Measurements from ENCODE around the gene CSF3R.

The CSF3R gene

DNA sequence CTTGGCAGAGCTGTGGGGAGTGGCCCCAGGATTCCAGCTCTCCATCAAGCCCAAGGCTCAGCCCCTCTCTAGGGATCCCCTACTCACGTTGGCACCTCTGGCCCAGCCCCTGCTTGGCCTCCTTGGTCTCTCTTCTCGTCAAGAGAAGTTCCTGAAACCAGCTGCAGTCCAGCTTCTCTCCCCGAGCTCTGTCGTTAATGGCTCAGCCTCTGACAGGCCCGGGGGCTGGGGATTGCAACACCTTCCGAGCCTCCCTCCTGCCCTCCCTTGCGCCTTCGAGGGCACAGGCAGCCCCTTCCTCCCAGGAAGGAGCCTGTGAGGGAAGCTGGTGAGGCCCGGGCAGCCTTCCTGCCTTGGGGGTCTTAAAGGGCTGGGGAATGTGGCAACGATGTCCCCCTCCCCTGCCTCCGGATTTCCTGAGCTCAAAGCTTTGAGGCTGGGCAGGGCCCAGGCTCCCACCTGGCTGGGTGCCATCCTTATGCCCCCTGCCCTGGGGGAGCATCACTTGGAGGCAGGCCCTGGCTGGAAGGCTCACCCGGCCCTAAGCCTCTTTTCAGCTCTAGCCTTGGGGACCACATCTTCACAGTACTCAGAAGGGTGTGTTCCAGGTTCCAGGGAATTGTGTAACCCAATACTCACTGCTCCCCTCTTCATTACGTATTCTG, at the start of gene CSF3R:
Gene CSF3R, minus strand, starts transcription at position 190 of the 665 bp plus-strand sequence. CDS start 3,417 bp downstream, outside the sequence.
- Mint-ChIP-seq H3K36me3 (ENCODE audit: low read depth) (no peaks in the 10 kb centered on the region), H3K9me3 (no peaks in the 10 kb centered on the region), H3K4me1 (ENCODE audit: low read depth) (peaks cover 10% of the 10 kb centered on the region), H3K4me3 (peak within 1 kb of the TSS; percentile 45), H3K27me3 (peaks cover 10% of the 10 kb centered on the region), H3K27ac (peak within 1 kb of the TSS; percentile 56)
- no peak for DNase-seq

DNA sequence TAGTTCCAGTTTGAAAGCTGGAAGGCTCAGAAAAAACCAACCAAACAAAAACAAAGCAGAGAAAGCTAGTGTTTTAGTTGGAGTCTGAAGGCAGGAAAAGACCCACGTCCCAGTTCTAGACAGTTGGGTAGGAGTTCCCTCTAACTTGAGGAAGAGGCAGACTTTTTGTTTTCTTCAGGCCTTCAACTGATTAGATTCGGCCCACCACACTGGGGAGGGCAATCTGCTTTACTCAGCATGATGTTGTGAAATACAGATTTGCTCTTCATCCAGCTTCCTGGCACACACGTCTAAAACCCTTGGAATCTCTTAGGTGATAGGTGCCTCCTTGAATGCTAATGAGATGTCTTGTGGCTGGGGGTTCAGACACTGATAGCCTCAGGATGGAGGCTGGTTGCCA, 49.1 kb upstream of the CSF3R start:
- Mint-ChIP-seq H3K4me3 (no peak overlapping the region), H3K36me3 (ENCODE audit: low read depth) (no peaks in the 10 kb centered on the region), H3K27ac (no peak overlapping the region), H3K27me3 (peaks cover 21% of the 10 kb centered on the region), H3K4me1 (ENCODE audit: low read depth) (no peaks in the 10 kb centered on the region), H3K9me3 (peaks cover 2% of the 10 kb centered on the region)
- DNase-seq, result no peak

DNA sequence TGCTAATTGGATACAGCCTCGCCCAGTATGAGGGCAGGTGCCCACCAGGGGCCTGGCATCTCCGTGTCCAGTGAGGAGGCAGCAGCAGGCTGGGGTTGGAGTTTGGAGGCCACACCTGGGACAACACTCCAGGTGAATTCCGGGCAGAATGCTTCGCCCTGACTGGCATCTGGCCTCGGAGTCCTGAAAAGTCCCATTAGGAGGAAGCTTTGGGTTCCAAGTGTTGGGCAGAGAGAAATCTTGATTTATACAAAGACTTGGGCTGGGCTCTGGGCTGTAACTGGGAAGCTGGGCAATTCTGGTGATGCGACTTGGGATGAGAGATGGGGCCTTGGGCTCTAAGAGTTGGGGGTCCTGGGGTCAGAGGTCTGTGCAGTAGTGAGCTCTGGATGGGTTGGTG, 48.1 kb upstream of the CSF3R start:
- no peak overlapping the region for H3K4me3 Mint-ChIP-seq
- peaks cover 2% of the 10 kb centered on the region for H3K9me3 Mint-ChIP-seq
- peaks cover 21% of the 10 kb centered on the region for H3K27me3 Mint-ChIP-seq
- H3K4me1 Mint-ChIP-seq (ENCODE audit: low read depth), result no peaks in the 10 kb centered on the region
- no peak overlapping the region for H3K27ac Mint-ChIP-seq
- no peaks in the 10 kb centered on the region for H3K36me3 Mint-ChIP-seq (ENCODE audit: low read depth)
- no peak for DNase-seq

DNA sequence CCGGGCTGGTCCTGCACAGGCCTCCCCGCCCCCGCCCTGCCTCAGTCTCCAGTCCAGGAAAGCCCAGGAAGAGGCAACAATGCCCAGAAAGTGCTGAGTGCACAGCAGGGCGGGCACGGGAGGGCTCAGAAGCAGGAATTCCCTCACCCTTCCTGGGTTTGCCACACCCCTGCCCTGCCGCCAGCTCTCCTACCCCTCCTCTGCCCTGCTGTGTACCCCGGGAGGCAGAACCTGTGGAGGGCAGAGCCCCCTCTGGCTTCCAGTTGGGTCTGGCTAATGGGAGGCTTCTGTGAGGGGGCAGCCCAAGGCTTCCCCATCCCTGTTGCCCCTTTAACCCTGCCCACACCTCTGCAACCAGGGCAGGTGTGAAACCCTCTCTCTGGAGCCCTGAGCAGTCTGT, 47.5 kb upstream of the CSF3R start:
- H3K4me1 Mint-ChIP-seq (ENCODE audit: low read depth), result no peaks in the 10 kb centered on the region
- peaks cover 2% of the 10 kb centered on the region for H3K9me3 Mint-ChIP-seq
- H3K27ac Mint-ChIP-seq, result no peak overlapping the region
- no peak overlapping the region for H3K4me3 Mint-ChIP-seq
- no peak for DNase-seq
- H3K27me3 Mint-ChIP-seq, result peaks cover 21% of the 10 kb centered on the region
- no peaks in the 10 kb centered on the region for H3K36me3 Mint-ChIP-seq (ENCODE audit: low read depth)

DNA sequence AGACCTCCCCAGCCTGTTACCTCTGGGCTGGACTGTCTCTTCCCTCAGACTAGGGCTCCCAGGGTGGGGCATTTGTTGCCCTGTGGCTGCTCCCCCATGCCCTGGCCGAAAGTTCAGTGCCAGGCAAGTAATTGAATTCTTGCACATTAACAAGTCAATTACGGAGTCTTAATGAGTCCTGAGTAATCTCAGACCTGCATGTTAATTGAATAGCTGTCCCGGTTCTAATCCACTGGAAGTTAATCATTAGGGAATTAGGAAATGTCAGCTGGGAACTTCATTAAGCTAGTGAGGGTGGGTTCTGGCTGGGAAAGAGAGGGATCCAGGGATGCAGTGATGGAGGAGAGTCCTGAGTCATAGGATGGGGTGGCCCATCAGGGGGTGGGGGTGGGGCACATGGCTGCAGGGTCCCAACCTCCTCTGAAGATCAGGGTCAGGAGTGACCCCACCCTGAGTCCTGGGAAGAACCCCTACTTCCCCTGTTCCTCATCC, 47.1 kb upstream of the CSF3R start:
- no peak overlapping the region for H3K4me3 Mint-ChIP-seq
- peaks cover 21% of the 10 kb centered on the region for H3K27me3 Mint-ChIP-seq
- peaks cover 2% of the 10 kb centered on the region for H3K9me3 Mint-ChIP-seq
- no peak for DNase-seq
- no peak overlapping the region for H3K27ac Mint-ChIP-seq
- no peaks in the 10 kb centered on the region for H3K4me1 Mint-ChIP-seq (ENCODE audit: low read depth)
- no peaks in the 10 kb centered on the region for H3K36me3 Mint-ChIP-seq (ENCODE audit: low read depth)

DNA sequence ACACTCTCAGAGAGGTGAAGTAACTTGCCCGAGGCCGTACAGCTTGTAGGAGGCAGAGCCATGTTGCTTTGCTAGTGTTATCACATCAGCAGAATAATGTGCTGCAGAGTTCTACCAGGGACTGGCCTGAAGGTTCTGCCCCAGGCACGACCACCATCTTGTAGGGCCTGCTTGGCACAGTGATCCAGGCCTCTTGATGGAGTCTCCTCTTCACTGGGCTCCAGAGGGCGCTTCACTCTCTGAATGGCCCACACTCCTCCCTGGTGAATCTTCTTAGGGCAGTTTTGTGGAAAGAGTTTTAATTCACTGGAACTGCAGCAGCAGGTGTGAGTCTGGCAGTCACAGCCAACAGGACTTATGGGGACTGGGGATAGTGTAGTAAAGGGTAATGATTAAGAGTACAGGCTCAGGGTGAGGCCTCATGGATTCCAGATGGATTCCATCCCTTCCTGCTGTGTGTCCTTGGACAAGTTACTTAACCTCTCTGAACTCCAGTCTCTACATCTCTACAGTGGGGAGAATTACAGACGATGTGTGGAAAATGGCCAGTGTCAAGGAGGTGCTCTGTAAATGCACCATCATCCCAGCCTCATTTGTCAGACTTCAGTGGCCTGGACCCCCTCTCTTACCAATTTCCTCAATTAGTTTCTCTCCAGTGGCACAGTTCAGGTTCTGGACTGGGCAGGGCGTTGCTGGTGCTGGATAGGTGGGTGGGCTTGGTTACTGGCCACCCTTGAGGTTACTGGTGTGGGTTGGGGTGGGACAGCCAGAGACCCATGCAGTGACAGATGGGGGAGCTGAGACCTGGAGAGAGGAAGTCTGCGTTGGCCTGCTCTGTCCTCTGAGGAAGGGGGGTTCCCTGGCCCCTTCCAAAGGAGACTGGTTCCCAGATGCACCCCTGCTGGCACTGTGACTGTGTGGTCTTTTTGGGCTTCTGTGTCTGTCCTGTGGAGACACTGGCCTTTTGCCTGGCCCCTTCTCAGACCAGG, 45.9 kb upstream of the CSF3R start:
- H3K9me3 Mint-ChIP-seq, result peaks cover 2% of the 10 kb centered on the region
- H3K27me3 Mint-ChIP-seq, result peaks cover 13% of the 10 kb centered on the region
- no peak overlapping the region for H3K4me3 Mint-ChIP-seq
- H3K27ac Mint-ChIP-seq, result no peak overlapping the region
- H3K36me3 Mint-ChIP-seq (ENCODE audit: low read depth), result no peaks in the 10 kb centered on the region
- no peak for DNase-seq
- H3K4me1 Mint-ChIP-seq (ENCODE audit: low read depth), result peaks cover 10% of the 10 kb centered on the region

DNA sequence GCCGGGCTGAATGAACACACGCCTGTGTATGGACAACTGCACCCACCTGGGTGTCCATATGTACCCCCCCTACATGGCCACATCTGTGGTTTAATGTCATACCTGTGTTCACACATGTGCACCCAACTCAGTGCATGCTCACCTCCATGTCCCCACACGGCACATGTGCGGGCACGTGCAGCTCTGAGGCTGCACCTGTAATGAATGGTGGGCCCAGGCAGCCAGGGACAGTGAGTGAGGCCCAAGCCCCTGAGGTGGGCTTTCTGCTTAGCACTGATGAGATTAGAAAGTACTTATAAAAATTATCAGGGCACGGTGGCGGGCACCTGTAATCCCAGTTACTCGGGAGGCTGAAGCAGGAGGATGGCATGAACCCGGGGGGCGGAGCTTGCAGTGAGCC, 42.5 kb upstream of the CSF3R start:
- no peak for DNase-seq
- peaks cover 12% of the 10 kb centered on the region for H3K4me1 Mint-ChIP-seq (ENCODE audit: low read depth)
- no peaks in the 10 kb centered on the region for H3K9me3 Mint-ChIP-seq
- no peak overlapping the region for H3K27ac Mint-ChIP-seq
- no peak overlapping the region for H3K4me3 Mint-ChIP-seq
- H3K27me3 Mint-ChIP-seq, result peaks cover 4% of the 10 kb centered on the region
- no peaks in the 10 kb centered on the region for H3K36me3 Mint-ChIP-seq (ENCODE audit: low read depth)

DNA sequence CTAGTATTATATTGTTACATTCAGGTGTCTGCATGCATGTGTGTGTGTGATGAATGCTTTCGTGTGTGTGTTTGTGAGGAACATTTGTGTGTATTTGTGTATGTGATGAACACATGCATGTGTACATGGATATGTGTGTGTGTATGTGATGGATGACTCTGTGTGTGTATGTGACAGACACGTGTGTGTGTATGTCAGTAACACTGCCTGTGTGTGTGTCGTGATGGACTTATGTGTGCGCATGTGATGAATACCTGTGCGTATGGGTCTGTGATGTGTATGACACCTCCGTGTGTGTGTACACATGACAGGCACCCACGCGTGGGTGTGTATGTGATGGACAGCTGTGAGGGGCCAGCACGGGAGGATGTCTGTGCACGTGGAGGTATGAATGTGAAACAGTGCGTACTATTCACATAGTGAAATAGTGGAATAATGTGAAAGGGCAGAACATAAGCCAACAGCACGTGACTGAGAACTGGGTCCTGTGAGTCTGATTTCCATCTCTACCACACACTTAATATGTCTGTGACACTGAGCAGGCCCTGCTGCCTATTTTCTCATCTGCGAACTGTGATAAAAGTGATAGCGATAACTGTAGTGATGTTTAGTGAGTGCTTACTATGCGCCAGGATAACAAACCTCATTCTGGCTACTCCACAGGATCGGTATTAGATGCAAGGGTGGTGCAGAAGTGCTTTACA, 41.8 kb upstream of the CSF3R start:
- H3K27ac Mint-ChIP-seq, result peak overlapping the region; percentile 14
- H3K27me3 Mint-ChIP-seq, result no peaks in the 10 kb centered on the region
- H3K9me3 Mint-ChIP-seq, result no peaks in the 10 kb centered on the region
- no peak for DNase-seq
- peaks cover 12% of the 10 kb centered on the region for H3K4me1 Mint-ChIP-seq (ENCODE audit: low read depth)
- H3K36me3 Mint-ChIP-seq (ENCODE audit: low read depth), result no peaks in the 10 kb centered on the region
- no peak overlapping the region for H3K4me3 Mint-ChIP-seq

DNA sequence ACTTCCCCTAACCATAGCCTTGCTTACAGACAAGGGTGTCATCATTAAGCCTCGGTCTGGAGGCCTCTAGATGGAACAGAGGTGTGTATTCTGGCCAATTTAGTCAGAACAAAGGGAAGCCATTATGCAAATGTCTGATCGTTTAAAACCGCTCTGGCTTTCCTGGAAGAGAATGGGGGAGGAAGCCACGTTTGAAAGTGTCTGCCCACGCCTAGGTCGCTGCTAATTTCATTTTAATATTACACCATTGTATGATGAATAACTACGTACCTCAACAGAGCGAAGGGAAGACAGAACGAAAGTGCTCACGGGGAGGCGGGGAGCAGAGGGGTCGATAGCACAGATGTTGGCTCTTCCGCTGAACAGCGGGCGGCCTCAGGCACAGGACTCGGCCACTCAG, 41.1 kb upstream of the CSF3R start:
- peaks cover 12% of the 10 kb centered on the region for H3K4me1 Mint-ChIP-seq (ENCODE audit: low read depth)
- peak overlapping the region; percentile 8 for H3K4me3 Mint-ChIP-seq
- no peaks in the 10 kb centered on the region for H3K9me3 Mint-ChIP-seq
- no peaks in the 10 kb centered on the region for H3K27me3 Mint-ChIP-seq
- peak overlapping the region; percentile 69 for H3K27ac Mint-ChIP-seq
- DNase-seq, result no peak
- no peaks in the 10 kb centered on the region for H3K36me3 Mint-ChIP-seq (ENCODE audit: low read depth)

DNA sequence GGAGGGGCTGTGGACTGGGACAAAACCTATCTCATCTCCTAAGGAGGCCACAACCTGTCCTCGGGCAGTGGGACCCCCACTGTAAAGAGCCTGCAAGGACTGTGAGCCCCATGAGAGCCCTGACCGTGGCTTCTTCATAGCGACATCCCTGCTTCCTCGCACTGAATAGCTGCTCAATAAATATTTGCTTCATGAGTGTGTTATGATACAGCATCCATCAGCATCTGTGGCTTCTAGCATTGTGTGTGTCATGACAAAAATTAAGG, 40.5 kb upstream of the CSF3R start:
- Mint-ChIP-seq H3K27ac (no peak overlapping the region), H3K4me3 (no peak overlapping the region), H3K36me3 (ENCODE audit: low read depth) (no peaks in the 10 kb centered on the region), H3K27me3 (no peaks in the 10 kb centered on the region), H3K9me3 (no peaks in the 10 kb centered on the region), H3K4me1 (ENCODE audit: low read depth) (peaks cover 12% of the 10 kb centered on the region)
- DNase-seq, result no peak

DNA sequence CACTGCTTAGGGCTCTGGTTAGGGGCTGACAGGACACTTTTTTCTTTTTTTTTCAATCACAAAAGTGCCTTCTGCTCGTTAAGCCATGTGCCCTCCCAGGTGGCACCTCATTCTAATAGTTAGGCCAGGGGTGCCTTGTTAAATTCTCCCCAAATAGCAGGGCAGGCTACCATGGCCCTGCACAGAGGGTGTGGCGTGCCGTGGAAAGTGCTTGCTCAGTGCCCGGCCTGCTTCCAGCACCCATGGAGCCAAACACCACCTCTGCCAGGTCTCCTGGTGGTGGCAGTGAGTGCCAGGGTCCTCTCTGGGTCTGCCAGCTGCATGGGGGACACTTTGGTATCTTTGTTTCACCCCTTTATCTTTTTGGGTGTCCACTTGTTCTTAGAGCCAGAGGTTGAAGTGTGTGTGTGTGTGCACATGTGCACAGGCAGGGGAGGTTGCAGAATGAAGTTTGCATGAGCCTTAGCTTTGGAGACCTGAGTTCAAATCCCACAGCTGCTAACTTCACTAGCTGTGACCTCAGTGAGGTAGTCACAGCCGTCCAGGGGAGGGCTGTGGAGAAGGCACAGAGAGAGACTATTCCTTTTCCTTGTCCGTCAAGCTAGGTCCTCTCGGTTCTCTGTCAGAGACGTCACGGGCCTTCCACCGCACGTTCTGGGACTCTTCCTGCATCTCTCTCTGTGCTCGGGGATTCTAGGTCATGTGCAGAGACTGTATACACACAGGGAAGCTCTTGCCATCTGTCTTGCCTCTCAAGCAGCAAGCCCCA, 39.9 kb upstream of the CSF3R start:
- no peaks in the 10 kb centered on the region for H3K36me3 Mint-ChIP-seq (ENCODE audit: low read depth)

DNA sequence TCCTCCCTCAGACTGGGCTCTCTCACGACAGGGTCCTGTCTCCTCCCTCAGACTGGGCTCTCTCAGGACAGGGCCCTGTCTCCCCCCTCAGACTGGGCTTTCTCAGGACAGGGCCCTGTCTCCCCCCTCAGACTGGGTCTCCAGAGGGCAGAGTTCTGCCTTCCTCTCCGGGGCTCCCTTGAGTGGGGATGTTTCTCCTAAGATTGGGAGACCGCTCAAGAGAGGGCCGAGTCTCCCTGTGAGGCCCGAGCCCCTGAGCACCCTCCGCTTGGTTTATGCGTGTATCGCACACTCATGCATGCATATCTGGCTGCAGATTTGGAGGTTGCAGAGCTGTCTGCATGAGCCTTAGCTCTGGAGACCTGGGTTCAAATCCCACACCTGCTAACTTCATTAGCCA, 39.3 kb upstream of the CSF3R start:
- H3K4me3 Mint-ChIP-seq, result no peak overlapping the region
- no peak overlapping the region for H3K27ac Mint-ChIP-seq
- no peaks in the 10 kb centered on the region for H3K27me3 Mint-ChIP-seq
- no peaks in the 10 kb centered on the region for H3K36me3 Mint-ChIP-seq (ENCODE audit: low read depth)
- peaks cover 12% of the 10 kb centered on the region for H3K4me1 Mint-ChIP-seq (ENCODE audit: low read depth)
- no peak for DNase-seq
- no peaks in the 10 kb centered on the region for H3K9me3 Mint-ChIP-seq

More for the DNA sequence above, 39.9 kb upstream of the CSF3R start:
- Mint-ChIP-seq H3K9me3 (no peaks in the 10 kb centered on the region), H3K27me3 (no peaks in the 10 kb centered on the region), H3K27ac (no peak overlapping the region), H3K4me1 (ENCODE audit: low read depth) (peaks cover 12% of the 10 kb centered on the region), H3K4me3 (no peak overlapping the region)
- no peak for DNase-seq

DNA sequence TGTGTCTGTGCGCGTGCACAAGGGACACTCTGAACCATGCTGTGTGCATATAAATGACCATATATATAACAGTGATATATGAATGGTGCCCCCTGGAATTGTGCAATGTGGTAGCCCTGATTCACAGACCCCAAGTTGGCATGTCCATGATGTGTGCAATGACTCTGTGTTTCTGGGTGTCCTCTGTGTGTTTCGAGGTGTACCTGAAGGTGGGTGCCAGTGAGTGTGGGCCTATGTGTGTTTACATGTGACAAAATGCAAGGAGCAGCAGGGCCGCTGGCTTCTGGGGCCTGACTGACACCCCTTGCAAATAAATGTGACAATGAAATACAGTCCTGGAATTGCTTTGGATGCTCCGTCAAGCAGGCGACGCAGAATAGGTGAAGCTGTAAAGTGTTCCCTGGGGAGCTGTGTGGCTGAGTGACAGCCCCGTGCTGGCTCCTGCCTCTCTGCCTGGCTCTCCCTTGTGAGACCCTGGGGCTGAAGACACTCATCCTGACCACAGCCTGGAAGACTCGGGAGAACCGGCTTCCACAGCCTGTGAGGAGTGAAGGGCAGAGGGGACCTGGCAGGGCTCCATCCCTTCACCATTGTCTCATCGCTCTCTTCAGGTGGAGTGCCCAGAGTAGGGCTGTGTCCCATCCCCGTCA, 38.2 kb upstream of the CSF3R start:
- no peak overlapping the region for H3K27ac Mint-ChIP-seq
- H3K4me1 Mint-ChIP-seq (ENCODE audit: low read depth), result peaks cover 12% of the 10 kb centered on the region
- H3K9me3 Mint-ChIP-seq, result no peaks in the 10 kb centered on the region
- H3K36me3 Mint-ChIP-seq (ENCODE audit: low read depth), result no peaks in the 10 kb centered on the region
- no peaks in the 10 kb centered on the region for H3K27me3 Mint-ChIP-seq
- no peak for DNase-seq
- no peak overlapping the region for H3K4me3 Mint-ChIP-seq

DNA sequence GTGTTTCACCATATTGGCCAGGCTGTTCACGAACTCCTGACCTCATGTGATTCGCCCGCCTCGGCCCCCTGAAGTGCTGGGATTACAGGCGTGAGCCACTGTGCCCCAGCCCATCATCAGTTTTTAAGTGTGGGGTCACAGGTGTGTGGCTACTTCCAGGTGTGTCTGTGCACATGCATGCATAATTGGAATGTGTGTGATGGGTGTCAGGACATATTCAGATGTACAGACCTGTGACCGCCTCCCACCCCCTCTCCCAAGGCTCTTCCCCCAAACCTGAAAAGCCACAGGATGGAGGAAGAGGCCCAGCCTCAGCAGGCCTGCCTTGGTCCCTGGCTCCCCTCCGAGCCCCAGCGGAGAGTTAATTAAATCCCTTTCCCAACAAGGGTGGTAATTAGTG, 37.3 kb upstream of the CSF3R start:
- no peak for DNase-seq
- Mint-ChIP-seq H3K4me3 (no peak overlapping the region), H3K9me3 (no peaks in the 10 kb centered on the region), H3K27ac (no peak overlapping the region), H3K36me3 (ENCODE audit: low read depth) (no peaks in the 10 kb centered on the region), H3K4me1 (ENCODE audit: low read depth) (peaks cover 12% of the 10 kb centered on the region), H3K27me3 (no peaks in the 10 kb centered on the region)
